Gastroesophageal sphincter (tissue), 4 donors: ENCODE data around the gene TARBP1. TPM values are rescaled to one million over a fixed set of nuclear protein-coding genes. Genes with fewer than 3 reads are reported as not detected.

Experiments used
- ATAC-seq: fragments of 150-250 bp; one replicate; pipeline ENCODE4 v1.9.1; 2016; ENCODE audit warnings: mild to moderate bottlenecking, moderate library complexity
- H3K27ac ChIP-seq, 4 donors: fragments of 200-600 bp; sonication (generic) in 3 of 4; 1 replicate in 3 of 4; 2 replicates in 1 of 4; pipeline ENCODE4 v1.5.1; 2016 to 2019
- H3K27me3 ChIP-seq: fragments of 200-600 bp; sonication (generic); one replicate; pipeline ENCODE4 v1.5.1; 2019
- H3K36me3 ChIP-seq, 2 donors: fragments of 200-600 bp; sonication (generic); one replicate each; pipeline ENCODE4 v1.5.1; 2019; ENCODE audit warnings: control low read depth in 1 of 2
- H3K4me1 ChIP-seq, 3 donors: fragments of 200-600 bp; sonication (generic); 1 replicate in 2 of 3; 2 replicates in 1 of 3; pipeline ENCODE4 v1.5.1; 2016 to 2019; ENCODE audit warnings: control low read depth in 2 of 3
- H3K4me3 ChIP-seq, 2 donors: fragments of 200-600 bp; sonication (generic); one replicate each; pipeline ENCODE4 v1.5.1; 2019; ENCODE audit warnings: mild to moderate bottlenecking in 1 of 2, moderate library complexity in 1 of 2
- H3K9me3 ChIP-seq, 3 donors: fragments of 200-600 bp; sonication (generic); one replicate each; pipeline ENCODE4 v1.5.1; 2017 to 2019; ENCODE audit warnings: control low read depth in 2 of 3
- EP300 ChIP-seq: sonication (generic); formaldehyde crosslinking; IDR thresholded peaks from one replicate; pipeline ENCODE4 v1.6.1; 2017; ENCODE audit warnings: antibody characterized with exemption, mild to moderate bottlenecking
- POLR2A ChIP-seq, 2 donors: fragments of 450-650 bp; IDR thresholded peaks; one replicate each; pipeline ENCODE4 v1.6.1; 2017; ENCODE audit warnings: antibody characterized with exemption in 2 of 2, mild to moderate bottlenecking in 2 of 2, moderate library complexity in 1 of 2
- POLR2AphosphoS5 ChIP-seq: sonication (generic); formaldehyde crosslinking; IDR thresholded peaks from one replicate; pipeline ENCODE4 v1.6.1; 2017; ENCODE audit warnings: antibody characterized with exemption
- WGBS, 2 donors: methylation state at CpG; one replicate each; pipeline ENCODE4 v1.1.5; 2018; ENCODE audit warnings: low coverage in 1 of 2; 5-methylcytosine and 5-hydroxymethylcytosine counted together
- total RNA-seq, 4 donors: library from RNA; depleted of rRNA; stranded (reverse); fragments of >200 nt; gene quantifications; one replicate each; pipeline ENCODE4 v1.1.0, GENCODE V29; 2016
- TF ChIP-seq, protein P1 (sequence below), 4 experiments: fragments of 200-600 bp in 2 of 4; fragments of 450-650 bp in 2 of 4; sonication (generic) in 1 of 4; IDR thresholded peaks; one replicate each; pipeline ENCODE4 v1.5.1; 2017 to 2019; ENCODE audit warnings: antibody characterized with exemption in 4 of 4, mild to moderate bottlenecking in 2 of 4, moderate library complexity in 2 of 4

TARBP1 gene
- total RNA-seq, 4 donors from 2014 or later: 6.7 to 9.6 (median 8.7) TPM

DNA sequence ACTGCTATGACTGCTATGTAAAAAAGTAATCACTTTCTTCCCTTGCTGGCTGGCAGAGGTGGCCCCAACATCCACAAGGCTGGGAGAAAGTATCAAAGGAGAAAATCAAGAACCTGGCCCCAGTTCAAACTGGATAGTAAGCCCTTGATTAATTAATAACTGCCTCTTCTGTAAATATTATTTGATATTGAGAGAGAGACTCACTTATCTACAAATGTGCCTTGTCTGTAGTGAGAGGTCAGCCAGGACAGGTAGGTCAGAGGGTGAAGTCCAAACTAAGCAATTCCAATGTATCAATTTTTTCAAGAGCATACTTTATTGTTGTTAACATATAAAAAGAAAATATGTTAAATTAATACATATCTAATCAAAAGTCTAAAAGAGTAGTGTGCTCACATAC is 23.8 kb upstream of the TARBP1 start:
- peak overlapping the region in 3 of 4 donors; percentile 50 to 88 (median 66) for H3K27ac ChIP-seq
- no peak for ATAC-seq
- no peaks in the 10 kb centered on the region for H3K27me3 ChIP-seq
- H3K4me1 ChIP-seq: peaks cover 0 to 45% (median 13%) of the 10 kb centered on the region in 3 donors
- no peaks in the 10 kb centered on the region for H3K36me3 ChIP-seq
- TF ChIP-seq, protein P1, sequence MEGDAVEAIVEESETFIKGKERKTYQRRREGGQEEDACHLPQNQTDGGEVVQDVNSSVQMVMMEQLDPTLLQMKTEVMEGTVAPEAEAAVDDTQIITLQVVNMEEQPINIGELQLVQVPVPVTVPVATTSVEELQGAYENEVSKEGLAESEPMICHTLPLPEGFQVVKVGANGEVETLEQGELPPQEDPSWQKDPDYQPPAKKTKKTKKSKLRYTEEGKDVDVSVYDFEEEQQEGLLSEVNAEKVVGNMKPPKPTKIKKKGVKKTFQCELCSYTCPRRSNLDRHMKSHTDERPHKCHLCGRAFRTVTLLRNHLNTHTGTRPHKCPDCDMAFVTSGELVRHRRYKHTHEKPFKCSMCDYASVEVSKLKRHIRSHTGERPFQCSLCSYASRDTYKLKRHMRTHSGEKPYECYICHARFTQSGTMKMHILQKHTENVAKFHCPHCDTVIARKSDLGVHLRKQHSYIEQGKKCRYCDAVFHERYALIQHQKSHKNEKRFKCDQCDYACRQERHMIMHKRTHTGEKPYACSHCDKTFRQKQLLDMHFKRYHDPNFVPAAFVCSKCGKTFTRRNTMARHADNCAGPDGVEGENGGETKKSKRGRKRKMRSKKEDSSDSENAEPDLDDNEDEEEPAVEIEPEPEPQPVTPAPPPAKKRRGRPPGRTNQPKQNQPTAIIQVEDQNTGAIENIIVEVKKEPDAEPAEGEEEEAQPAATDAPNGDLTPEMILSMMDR (IDR thresholded peaks at IDR 0.05): no peak
- TF ChIP-seq POLR2AphosphoS5 (no peak), POLR2A (IDR thresholded peaks at IDR 0.05) (no peak), EP300 (no peak)
- no peak overlapping the region for H3K4me3 ChIP-seq
- no peaks in the 10 kb centered on the region for H3K9me3 ChIP-seq

DNA sequence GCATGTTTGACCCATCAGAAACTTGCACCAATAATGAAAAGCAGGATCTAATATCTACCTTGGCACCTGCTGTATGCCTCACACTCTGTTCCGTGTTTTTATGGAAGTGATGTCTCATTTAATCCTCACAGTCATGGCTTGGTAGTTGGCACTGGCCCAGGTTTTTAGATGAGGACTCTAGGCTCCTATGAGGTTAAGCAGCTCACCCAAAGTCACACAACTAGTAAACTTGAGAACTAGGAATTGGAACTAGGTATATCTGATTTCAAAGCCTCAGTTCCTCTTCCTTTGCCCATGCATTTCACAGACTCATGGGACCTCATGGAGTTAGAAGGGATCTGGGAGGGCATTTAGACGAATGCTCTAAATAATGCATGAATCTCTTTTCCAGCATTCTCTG is 21.3 kb upstream of the TARBP1 start:
- no peak for ATAC-seq
- H3K36me3 ChIP-seq: no peaks in the 10 kb centered on the region
- whole genome bisulfite sequencing, 2 donors: 14 to 42% methylated on average over 2 of the region's 2 CpGs
- H3K4me3 ChIP-seq: no peak overlapping the region
- H3K9me3 ChIP-seq: no peaks in the 10 kb centered on the region
- peak overlapping the region; percentile 88 to 93 (median 91) for H3K27ac ChIP-seq
- H3K4me1 ChIP-seq: peaks cover 0 to 49% (median 17%) of the 10 kb centered on the region in 3 donors
- no peak for TF ChIP-seq POLR2AphosphoS5
- no peak for TF ChIP-seq POLR2A (IDR thresholded peaks at IDR 0.05)
- no peak for TF ChIP-seq EP300
- no peaks in the 10 kb centered on the region for H3K27me3 ChIP-seq

DNA sequence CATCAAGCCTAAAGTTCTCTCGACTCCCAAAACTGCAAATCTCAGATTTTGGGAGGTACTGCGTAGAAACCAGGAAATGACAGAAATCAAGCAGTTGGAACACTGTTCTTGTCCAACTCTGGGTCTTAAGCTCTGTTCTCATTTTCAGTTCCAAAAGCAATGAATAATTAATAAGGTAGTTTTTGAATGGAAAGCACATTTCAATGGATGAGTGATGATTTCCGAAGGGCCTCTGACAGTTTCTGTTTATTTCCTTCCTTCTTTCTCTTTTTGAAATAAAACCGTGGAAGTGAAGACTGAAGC is 20.9 kb upstream of the TARBP1 start:
- 30 to 32% methylated on average over 4 of the region's 4 CpGs for WGBS, 2 donors
- ATAC-seq: no peak
- Histone ChIP-seq H3K27me3 (no peaks in the 10 kb centered on the region), H3K4me3 (peak overlapping the region; percentile 26 to 34), H3K36me3 (no peaks in the 10 kb centered on the region), H3K9me3 (no peaks in the 10 kb centered on the region), H3K4me1 (peaks cover 0 to 53% (median 17%) of the 10 kb centered on the region in 3 donors), H3K27ac (peak overlapping the region; percentile 88 to 93 (median 91))
- TF ChIP-seq POLR2AphosphoS5 (no peak), POLR2A (IDR thresholded peaks at IDR 0.05) (no peak), EP300 (no peak)
- TF ChIP-seq, protein P1 (IDR thresholded peaks at IDR 0.05): no peak

DNA sequence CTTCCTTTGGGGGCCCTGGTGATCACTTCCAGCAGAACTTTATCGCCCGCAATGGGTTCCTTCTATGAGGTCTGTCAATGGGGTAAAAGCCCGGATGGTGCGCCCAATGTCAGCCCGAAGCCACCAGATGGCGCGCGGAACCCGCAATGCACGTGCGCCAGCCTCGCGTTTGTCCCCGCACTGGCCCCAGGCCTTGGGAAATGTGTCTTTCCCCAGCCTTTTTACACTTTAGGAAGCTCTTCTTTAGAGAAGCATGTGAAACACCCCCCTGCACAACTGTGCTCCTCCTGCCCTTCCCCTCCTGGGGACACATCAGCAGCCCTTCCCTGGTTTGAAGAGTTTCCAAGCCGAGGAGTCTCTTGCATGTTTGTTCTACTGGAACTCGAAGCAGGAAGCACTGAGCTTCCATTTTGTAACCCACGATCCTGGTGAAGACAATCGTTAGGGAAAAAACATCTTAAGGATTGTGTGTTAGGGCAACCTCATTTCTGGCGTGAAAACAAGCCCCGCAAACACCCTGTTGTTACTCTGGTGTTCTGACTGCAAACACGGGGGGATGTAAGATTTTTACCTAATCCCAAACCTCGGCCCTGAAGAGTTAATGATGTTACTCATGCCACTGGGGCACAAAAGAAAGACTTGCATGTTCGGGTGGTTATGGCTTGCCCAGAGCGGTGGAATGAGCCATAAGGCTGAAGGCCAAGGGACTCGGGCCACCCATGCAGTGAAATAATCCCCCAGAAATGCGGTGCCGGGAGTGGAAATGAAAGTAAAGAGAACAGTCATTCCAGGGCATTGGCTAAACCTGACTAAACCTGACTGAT is 20.4 kb upstream of the TARBP1 start:
- peak; percentile 86 for ATAC-seq
- Histone ChIP-seq H3K27ac (peak overlapping the region; percentile 88 to 93 (median 91)), H3K9me3 (no peaks in the 10 kb centered on the region), H3K27me3 (no peaks in the 10 kb centered on the region), H3K36me3 (no peaks in the 10 kb centered on the region), H3K4me1 (peaks cover 0 to 56% (median 17%) of the 10 kb centered on the region in 3 donors), H3K4me3 (peak overlapping the region; percentile 26 to 34)
- TF ChIP-seq POLR2AphosphoS5: peak; percentile 78
- TF ChIP-seq, protein P1 (IDR thresholded peaks at IDR 0.05): peak; percentile 93 to 99 (median 98)
- TF ChIP-seq POLR2A (IDR thresholded peaks at IDR 0.05): no peak
- TF ChIP-seq EP300: no peak
- 19 to 27% methylated on average over 7 of the region's 27 CpGs for WGBS, 2 donors

DNA sequence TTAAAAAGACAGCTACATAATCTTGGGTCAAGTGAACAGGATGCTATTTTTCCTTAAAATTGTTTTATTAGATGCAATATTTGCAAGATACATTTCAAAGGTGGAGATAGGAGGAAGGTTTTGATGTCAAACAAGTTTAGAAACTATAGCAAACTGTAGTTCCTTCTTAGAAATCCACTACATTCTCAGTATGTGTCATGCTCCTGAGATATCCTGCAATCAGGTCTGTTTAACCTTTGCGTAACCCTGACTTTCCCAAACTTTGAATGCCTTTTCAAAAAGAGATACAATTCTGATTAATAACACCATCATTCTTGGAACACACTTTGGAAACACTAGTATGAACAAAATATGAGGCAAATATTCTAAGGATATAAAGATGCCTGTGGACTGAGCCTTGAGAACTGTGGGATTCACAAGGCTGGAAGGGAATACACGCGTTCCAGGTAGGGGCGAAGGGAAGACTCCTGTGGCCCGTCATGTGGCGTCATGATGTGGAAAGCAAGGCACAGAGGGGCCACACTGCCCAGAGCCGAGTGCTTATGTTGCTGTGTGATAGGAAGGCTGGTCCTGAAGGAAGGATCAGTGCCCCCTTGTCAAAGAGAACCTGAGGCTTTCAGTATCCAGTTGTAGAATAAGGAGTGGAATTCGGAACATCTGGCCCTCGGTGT is 19.6 kb upstream of the TARBP1 start:
- Histone ChIP-seq H3K27ac (peak overlapping the region; percentile 88 to 93 (median 91)), H3K36me3 (no peaks in the 10 kb centered on the region), H3K4me1 (peaks cover 0 to 53% (median 17%) of the 10 kb centered on the region in 3 donors), H3K27me3 (no peaks in the 10 kb centered on the region), H3K9me3 (no peaks in the 10 kb centered on the region), H3K4me3 (no peak overlapping the region)
- TF ChIP-seq, protein P1 (IDR thresholded peaks at IDR 0.05): no peak
- TF ChIP-seq EP300 (no peak), POLR2A (IDR thresholded peaks at IDR 0.05) (no peak), POLR2AphosphoS5 (no peak)
- peak; percentile 23 for ATAC-seq
- 63 to 81% methylated on average over 1 to 4 of the region's 9 CpGs for WGBS, 2 donors
